HuH-7.5 (cell line): ENCODE results near the gene ANKHD1.

Source experiments
- DNase-seq: peaks from one replicate; pipeline ENCODE4 v3.0.0; 2011; ENCODE audit warnings: low spot score

Gene ANKHD1

GRCh38 chr5:140401362-140402257 is at the start of gene ANKHD1:
TSS of gene ANKHD1 (plus strand) at chr5:140401833. CDS start at chr5:140401968, 135 bp downstream.
- DNase-seq, result peak; percentile 83

- DNase-seq, result no peak
These were observed 46.1 kb upstream of the ANKHD1 start for GRCh38 chr5:140355546-140355945.

GRCh38 chr5:140356853-140357725 is 44.5 kb upstream of the ANKHD1 start:
- DNase-seq, result no peak

- DNase-seq, result peak; percentile 80
These were observed 43.9 kb upstream of the ANKHD1 start for GRCh38 chr5:140357726-140358093.

GRCh38 chr5:140358738-140359310 is 42.8 kb upstream of the ANKHD1 start:
- DNase-seq, result peak; percentile 51

GRCh38 chr5:140360101-140360500 is 41.5 kb upstream of the ANKHD1 start, which contains the start of gene SLC4A9:
TSS of gene SLC4A9 (plus strand) at chr5:140360194. CDS start at chr5:140360237, 43 bp downstream.
- DNase-seq, result no peak

GRCh38 chr5:140360681-140361479 is 40.8 kb upstream of the ANKHD1 start:
- DNase-seq, result no peak

GRCh38 chr5:140361901-140362300 is 39.7 kb upstream of the ANKHD1 start:
- DNase-seq, result no peak

GRCh38 chr5:140362311-140362710 is 39.3 kb upstream of the ANKHD1 start:
- DNase-seq, result no peak

GRCh38 chr5:140362875-140363630 is 38.6 kb upstream of the ANKHD1 start:
- peak; percentile 76 for DNase-seq

- no peak for DNase-seq
These were observed 37.8 kb upstream of the ANKHD1 start for GRCh38 chr5:140363631-140364471.

- no peak for DNase-seq
These were observed 37.2 kb upstream of the ANKHD1 start for GRCh38 chr5:140364472-140364765.

GRCh38 chr5:140365282-140365681 is 36.4 kb upstream of the ANKHD1 start:
- DNase-seq, result no peak

- no peak for DNase-seq
These were observed 35.7 kb upstream of the ANKHD1 start for GRCh38 chr5:140365941-140366340.

- DNase-seq, result no peak
These were observed 34.9 kb upstream of the ANKHD1 start for GRCh38 chr5:140366589-140367255.

GRCh38 chr5:140367256-140368013 is 34.2 kb upstream of the ANKHD1 start:
- DNase-seq, result no peak

GRCh38 chr5:140371356-140372151 is 30.1 kb upstream of the ANKHD1 start:
- no peak for DNase-seq

GRCh38 chr5:140372971-140373487 is 28.6 kb upstream of the ANKHD1 start:
- DNase-seq, result no peak
